Neuronal stem cell (in vitro differentiated cells): ENCODE measurements around the gene GPRC5A.
A peak's percentile ranks its signal among the peaks of the same experiment; 100 is the strongest.

ENCODE experiments used
- DNase-seq: peaks from one replicate; pipeline ENCODE4 v3.0.0-alpha.2; 2013; ENCODE audit warnings: low spot score
- H2AFZ ChIP-seq: one replicate; pipeline ENCODE4 v1.6.1; 2013; ENCODE audit warnings: mild to moderate bottlenecking, low read length, inconsistent platforms
- H2AK5ac ChIP-seq: 2 replicates; pipeline ENCODE4 v1.6.1; 2013; ENCODE audit warnings: low read depth, mild to moderate bottlenecking, inconsistent platforms, low read length, moderate library complexity, mixed read lengths
- H2BK120ac ChIP-seq: 2 replicates; pipeline ENCODE4 v1.6.1; 2013; ENCODE audit warnings: low read depth, mild to moderate bottlenecking, inconsistent platforms, low read length, moderate library complexity, mixed read lengths
- H2BK12ac ChIP-seq: one replicate; pipeline ENCODE4 v1.6.1; 2013; ENCODE audit warnings: low read length, inconsistent platforms
- H2BK15ac ChIP-seq: 2 replicates; pipeline ENCODE4 v1.6.1; 2013; ENCODE audit warnings: mild to moderate bottlenecking, low read length, inconsistent platforms, mixed read lengths
- H2BK5ac ChIP-seq: one replicate; pipeline ENCODE4 v1.6.1; 2013; ENCODE audit warnings: inconsistent platforms, mild to moderate bottlenecking, low read length, moderate library complexity
- H3K14ac ChIP-seq: one replicate; pipeline ENCODE4 v1.6.1; 2013; ENCODE audit warnings: low read length, inconsistent platforms
- H3K18ac ChIP-seq: 2 replicates; pipeline ENCODE4 v1.6.1; 2013; ENCODE audit warnings: low read length, inconsistent platforms
- H3K23ac ChIP-seq: 2 replicates; pipeline ENCODE4 v1.6.1; 2013; ENCODE audit warnings: low read depth, mild to moderate bottlenecking, mixed read lengths, low read length, inconsistent platforms; ENCODE audit not compliant: poor library complexity
- H3K27ac ChIP-seq: replicated peaks from 3 replicates; pipeline ENCODE4 v1.5.1; 2013; ENCODE audit warnings: low read length, inconsistent platforms
- H3K27me3 ChIP-seq, 3 experiments: 2 replicates each; pipeline ENCODE4 v1.6.1; 2013; ENCODE audit warnings: low read length in 3 of 3, mild to moderate bottlenecking in 2 of 3, inconsistent platforms in 1 of 3, low read depth in 1 of 3, mixed read lengths in 1 of 3, moderate library complexity in 1 of 3; ENCODE audit not compliant: control insufficient read depth in 3 of 3, insufficient read depth in 3 of 3
- H3K36me3 ChIP-seq, 2 donors: replicated peaks in 1 of 2; 2 replicates each; pipeline ENCODE4 v1.6.1; 2013; ENCODE audit warnings: low read length in 2 of 2; ENCODE audit not compliant: control insufficient read depth in 2 of 2, insufficient read depth in 2 of 2
- H3K4ac ChIP-seq: 2 replicates; pipeline ENCODE4 v1.6.1; 2013; ENCODE audit warnings: inconsistent platforms, mild to moderate bottlenecking, low read length, moderate library complexity
- H3K4me1 ChIP-seq, 2 donors: 1 replicate in 1 of 2; 2 replicates in 1 of 2; pipeline ENCODE4 v1.6.1; 2013; ENCODE audit warnings: low read length in 2 of 2, low read depth in 1 of 2; ENCODE audit not compliant: control insufficient read depth in 2 of 2, insufficient read depth in 1 of 2
- H3K4me2 ChIP-seq: one replicate; pipeline ENCODE4 v1.6.1; 2013; ENCODE audit warnings: mild to moderate bottlenecking, low read length, inconsistent platforms; ENCODE audit not compliant: insufficient read depth, poor library complexity, severe bottlenecking
- H3K4me3 ChIP-seq, 2 donors: 2 replicates each; pipeline ENCODE4 v1.5.1; 2013; ENCODE audit warnings: low read length in 2 of 2, mild to moderate bottlenecking in 2 of 2, inconsistent platforms in 1 of 2, moderate library complexity in 1 of 2
- H3K79me1 ChIP-seq: one replicate; pipeline ENCODE4 v1.6.1; 2013; ENCODE audit warnings: low read depth, mild to moderate bottlenecking, inconsistent platforms, low read length, moderate library complexity
- H3K9ac ChIP-seq: one replicate; pipeline ENCODE4 v1.6.1; 2013; ENCODE audit warnings: mild to moderate bottlenecking, low read depth, low read length, inconsistent platforms; ENCODE audit not compliant: poor library complexity
- H3K9me3 ChIP-seq, 2 donors: replicated peaks in 1 of 2; 2 replicates each; pipeline versions ENCODE3 to v1.6.1; 2013; ENCODE audit warnings: low read length in 2 of 2, mild to moderate bottlenecking in 2 of 2, inconsistent platforms in 1 of 2, low read depth in 1 of 2, mixed read lengths in 1 of 2, moderate library complexity in 1 of 2; ENCODE audit not compliant: control insufficient read depth in 2 of 2, insufficient read depth in 1 of 2
- H4K8ac ChIP-seq: one replicate; pipeline ENCODE4 v1.6.1; 2013; ENCODE audit warnings: low read depth, mild to moderate bottlenecking, inconsistent platforms, low read length, moderate library complexity
- H4K91ac ChIP-seq: one replicate; pipeline ENCODE4 v1.6.1; 2013; ENCODE audit warnings: low read length, low read depth, mild to moderate bottlenecking, inconsistent platforms; ENCODE audit not compliant: poor library complexity
- WGBS, 2 donors: extraction: QIAGEN DNeasy Blood & Tissue Kit; methylation state at CpG; one replicate each; pipeline ENCODE4 v1.1.7; 2013; ENCODE audit warnings: missing lambda C conversion rate in 2 of 2, mixed read lengths in 1 of 2; ENCODE audit not compliant: insufficient read length in 2 of 2, insufficient replicate concordance in 1 of 2; ENCODE audit errors: extremely low coverage in 2 of 2; 5-methylcytosine and 5-hydroxymethylcytosine counted together

GPRC5A gene

GRCh38 chr12:12918781-12919389 lies 27.5 kb downstream of the GPRC5A start:
- Histone ChIP-seq H2AK5ac (no peak overlapping the region), H3K14ac (no peak overlapping the region), H3K27me3 (peaks cover 0 to 4% (median 0%) of the 10 kb centered on the region in 3 experiments), H4K8ac (no peak overlapping the region), H3K79me1 (no peaks in the 10 kb centered on the region), H3K4me2 (no peak overlapping the region), H3K36me3 (no peaks in the 10 kb centered on the region), H2BK5ac (no peak overlapping the region), H4K91ac (no peak overlapping the region), H3K18ac (no peak overlapping the region), H3K4ac (no peak overlapping the region), H3K27ac (no peak overlapping the region), H3K23ac (no peak overlapping the region), H3K4me3 (no peak overlapping the region), H2BK120ac (no peak overlapping the region), H2BK12ac (no peak overlapping the region), H3K4me1 (peaks cover 3 to 5% of the 10 kb centered on the region in 2 donors), H2BK15ac (no peak overlapping the region), H2AFZ (no peak overlapping the region), H3K9ac (no peak overlapping the region), H3K9me3 (no peaks in the 10 kb centered on the region)
- DNase-seq, result no peak
- WGBS, 2 donors, result no CpG with 5 or more reads among the region's 6 CpGs

GRCh38 chr12:12919666-12920435 lies 28.5 kb downstream of the GPRC5A start:
- Histone ChIP-seq H3K23ac (no peak overlapping the region), H3K4me1 (peaks cover 2 to 3% of the 10 kb centered on the region in 2 donors), H3K9ac (no peak overlapping the region), H4K91ac (no peak overlapping the region), H3K79me1 (no peaks in the 10 kb centered on the region), H3K14ac (no peak overlapping the region), H3K27me3 (no peaks in the 10 kb centered on the region), H2BK12ac (no peak overlapping the region), H3K36me3 (no peaks in the 10 kb centered on the region), H4K8ac (no peak overlapping the region), H2BK15ac (no peak overlapping the region), H2BK120ac (no peak overlapping the region), H2AK5ac (no peak overlapping the region), H2BK5ac (no peak overlapping the region), H3K9me3 (no peaks in the 10 kb centered on the region), H3K18ac (no peak overlapping the region), H3K4ac (no peak overlapping the region), H2AFZ (no peak overlapping the region), H3K4me3 (no peak overlapping the region), H3K4me2 (no peak overlapping the region), H3K27ac (no peak overlapping the region)
- DNase-seq, result no peak
- WGBS, 2 donors, result no CpG with 5 or more reads among the region's 5 CpGs

GRCh38 chr12:12922191-12922616 lies 30.8 kb downstream of the GPRC5A start:
- Histone ChIP-seq H3K18ac (no peak overlapping the region), H3K14ac (no peak overlapping the region), H2BK5ac (no peak overlapping the region), H4K8ac (no peak overlapping the region), H3K9ac (no peak overlapping the region), H2BK120ac (no peak overlapping the region), H2AK5ac (no peak overlapping the region), H3K36me3 (no peaks in the 10 kb centered on the region), H3K27me3 (no peaks in the 10 kb centered on the region), H3K79me1 (no peaks in the 10 kb centered on the region), H3K4me2 (no peak overlapping the region), H3K4me1 (peaks cover 0 to 2% of the 10 kb centered on the region in 2 donors), H4K91ac (no peak overlapping the region), H2AFZ (no peak overlapping the region), H3K27ac (no peak overlapping the region), H3K4me3 (no peak overlapping the region), H3K23ac (no peak overlapping the region), H3K4ac (no peak overlapping the region), H2BK12ac (no peak overlapping the region), H2BK15ac (peak overlapping the region; percentile 59), H3K9me3 (peaks cover 0 to 5% of the 10 kb centered on the region in 2 donors)
- no CpG with 5 or more reads among the region's 6 CpGs for WGBS, 2 donors
- DNase-seq, result no peak

- Histone ChIP-seq H3K9me3 (peaks cover 0 to 6% of the 10 kb centered on the region in 2 donors), H3K27ac (no peak overlapping the region), H2BK15ac (no peak overlapping the region), H2BK5ac (no peak overlapping the region), H4K91ac (no peak overlapping the region), H3K23ac (no peak overlapping the region), H2AFZ (no peak overlapping the region), H3K27me3 (no peaks in the 10 kb centered on the region), H2BK120ac (no peak overlapping the region), H3K4me2 (no peak overlapping the region), H3K14ac (no peak overlapping the region), H3K79me1 (no peaks in the 10 kb centered on the region), H3K9ac (no peak overlapping the region), H3K4me3 (no peak overlapping the region), H2BK12ac (no peak overlapping the region), H2AK5ac (no peak overlapping the region), H3K36me3 (no peaks in the 10 kb centered on the region), H3K18ac (no peak overlapping the region), H4K8ac (no peak overlapping the region), H3K4me1 (peaks cover 0 to 2% of the 10 kb centered on the region in 2 donors), H3K4ac (no peak overlapping the region)
- no CpG with 5 or more reads among the region's 7 CpGs for WGBS, 2 donors
- DNase-seq, result no peak
Observed at GRCh38 chr12:12922978-12923377, 31.6 kb downstream of the GPRC5A start.
